Lung microvascular endothelial cell (primary cell): ENCODE measurements around the gene GJC1. TPM values are rescaled to one million over a fixed set of nuclear protein-coding genes. Genes with fewer than 3 reads are reported as not detected.

Source experiments
- DNase-seq, 2 donors: peaks; one replicate each; pipeline versions ENCODE4 v3.0.0 to v3.0.0-alpha.2; 2010; ENCODE audit warnings: low read depth in 2 of 2
- total RNA-seq: library from RNA; depleted of rRNA; stranded (reverse); fragments of >200 nt; gene quantifications from 2 replicates; pipeline ENCODE4 v1.2.1, GENCODE V29; 2014

GJC1 gene
- total RNA-seq, 1 donor from 2014 or later, result 5.2 TPM

DNA sequence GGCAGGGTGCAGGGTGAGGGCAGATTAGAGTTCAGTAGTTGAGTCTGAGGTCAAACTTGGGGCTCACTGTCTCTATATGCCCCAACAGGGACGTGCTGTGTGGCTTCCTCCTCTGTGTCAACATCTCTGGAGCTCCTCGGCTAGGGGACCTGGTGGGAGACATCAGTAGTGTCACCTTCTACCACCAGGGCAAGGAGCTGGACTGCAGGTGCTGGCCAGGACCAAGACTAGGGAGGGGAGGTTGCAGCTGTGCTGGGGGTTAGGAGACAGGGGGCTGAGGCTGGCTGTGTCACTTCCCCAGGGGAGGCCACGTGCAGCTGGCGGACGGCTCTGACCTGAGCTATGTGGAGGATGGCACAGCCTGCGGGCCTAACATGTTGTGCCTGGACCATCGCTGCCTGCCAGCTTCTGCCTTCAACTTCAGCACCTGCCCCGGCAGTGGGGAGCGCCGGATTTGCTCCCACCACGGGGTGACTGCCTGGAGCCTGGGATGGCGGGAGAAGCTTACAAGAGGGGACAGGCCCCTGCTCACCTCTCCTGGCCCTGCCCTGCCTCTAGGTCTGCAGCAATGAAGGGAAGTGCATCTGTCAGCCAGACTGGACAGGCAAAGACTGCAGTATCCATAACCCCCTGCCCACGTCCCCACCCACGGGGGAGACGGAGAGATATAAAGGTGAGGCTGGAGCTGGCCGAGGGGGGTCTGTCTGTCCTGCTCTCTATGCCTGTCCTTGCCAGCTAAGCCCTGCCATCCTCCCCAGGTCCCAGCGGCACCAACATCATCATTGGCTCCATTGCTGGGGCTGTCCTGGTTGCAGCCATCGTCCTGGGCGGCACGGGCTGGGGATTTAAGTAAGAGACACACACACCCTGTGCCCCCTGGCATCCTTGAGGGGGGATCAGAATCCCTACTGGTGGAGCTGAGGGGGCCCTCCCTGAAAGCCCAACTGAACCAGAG lies 52.4 kb downstream of the GJC1 start:
- no peak for DNase-seq

DNA sequence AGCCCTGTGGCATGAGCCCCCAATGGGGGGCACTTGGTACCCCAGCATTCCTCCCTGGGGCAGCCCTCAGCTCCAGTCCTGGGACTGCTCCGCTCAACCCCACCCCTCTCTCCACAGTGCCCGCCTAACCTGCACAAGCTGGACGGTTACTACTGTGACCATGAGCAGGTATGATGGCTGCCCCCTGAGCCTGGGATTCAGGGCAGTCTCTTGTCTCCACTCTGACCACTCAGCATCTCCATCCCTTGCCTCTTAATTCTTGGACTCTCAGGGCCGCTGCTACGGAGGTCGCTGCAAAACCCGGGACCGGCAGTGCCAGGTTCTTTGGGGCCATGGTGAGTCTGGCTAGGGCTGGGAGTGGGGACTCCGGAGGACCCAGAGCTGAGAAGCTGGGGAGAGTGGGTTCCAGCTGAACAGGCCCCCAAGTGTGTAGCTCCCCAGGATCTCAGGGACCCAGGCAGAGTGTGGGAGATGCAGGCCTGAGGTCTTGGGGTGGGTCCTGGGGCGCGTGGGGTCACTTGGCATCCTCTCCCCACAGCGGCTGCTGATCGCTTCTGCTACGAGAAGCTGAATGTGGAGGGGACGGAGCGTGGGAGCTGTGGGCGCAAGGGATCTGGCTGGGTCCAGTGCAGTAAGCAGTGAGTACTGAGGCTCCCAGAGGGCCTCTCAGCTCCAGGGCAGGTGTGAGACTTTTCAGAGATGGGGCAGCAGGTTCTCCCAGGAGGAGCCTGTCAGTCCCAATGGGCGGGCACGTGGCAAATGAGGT lies 53.3 kb downstream of the GJC1 start:
- DNase-seq, result no peak

DNA sequence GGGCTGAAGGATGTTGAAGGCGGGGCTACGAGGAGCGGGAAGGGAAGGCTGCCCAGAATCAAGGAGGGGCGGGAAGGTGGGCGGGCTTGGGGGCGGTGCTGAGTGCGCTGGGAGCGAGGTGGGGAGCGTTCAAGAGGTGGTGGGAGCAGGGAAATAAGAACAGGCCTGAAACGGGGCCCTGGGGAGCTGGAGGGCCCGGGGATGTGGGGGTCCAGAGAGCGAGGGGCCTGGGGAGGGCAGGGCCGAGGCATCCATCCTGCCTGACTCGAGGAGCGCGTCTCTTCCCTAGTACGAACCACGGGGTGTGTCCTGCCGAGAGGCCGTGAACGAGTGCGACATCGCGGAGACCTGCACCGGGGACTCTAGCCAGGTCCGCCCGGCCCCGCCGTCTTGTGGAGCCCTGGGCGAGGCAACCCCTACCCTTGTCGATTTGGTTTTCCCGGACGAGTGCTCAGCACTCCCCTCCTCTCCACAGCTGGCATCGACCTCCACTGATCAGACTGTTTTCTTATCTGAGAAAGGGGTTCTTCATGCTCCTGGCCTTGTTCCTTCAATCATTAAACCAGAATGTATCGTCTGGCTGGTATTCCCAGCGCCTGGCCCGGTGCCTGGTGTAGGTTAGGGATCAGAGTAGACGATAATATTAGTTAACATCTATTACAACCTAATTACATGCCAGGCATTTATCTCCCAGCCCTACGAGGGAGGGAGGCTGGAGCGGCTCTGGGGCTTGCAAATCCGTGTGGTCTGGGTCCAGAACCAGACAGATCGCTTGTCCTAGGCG lies 54.1 kb downstream of the GJC1 start:
- DNase-seq, result peak in 1 of 2 donors; percentile 11

DNA sequence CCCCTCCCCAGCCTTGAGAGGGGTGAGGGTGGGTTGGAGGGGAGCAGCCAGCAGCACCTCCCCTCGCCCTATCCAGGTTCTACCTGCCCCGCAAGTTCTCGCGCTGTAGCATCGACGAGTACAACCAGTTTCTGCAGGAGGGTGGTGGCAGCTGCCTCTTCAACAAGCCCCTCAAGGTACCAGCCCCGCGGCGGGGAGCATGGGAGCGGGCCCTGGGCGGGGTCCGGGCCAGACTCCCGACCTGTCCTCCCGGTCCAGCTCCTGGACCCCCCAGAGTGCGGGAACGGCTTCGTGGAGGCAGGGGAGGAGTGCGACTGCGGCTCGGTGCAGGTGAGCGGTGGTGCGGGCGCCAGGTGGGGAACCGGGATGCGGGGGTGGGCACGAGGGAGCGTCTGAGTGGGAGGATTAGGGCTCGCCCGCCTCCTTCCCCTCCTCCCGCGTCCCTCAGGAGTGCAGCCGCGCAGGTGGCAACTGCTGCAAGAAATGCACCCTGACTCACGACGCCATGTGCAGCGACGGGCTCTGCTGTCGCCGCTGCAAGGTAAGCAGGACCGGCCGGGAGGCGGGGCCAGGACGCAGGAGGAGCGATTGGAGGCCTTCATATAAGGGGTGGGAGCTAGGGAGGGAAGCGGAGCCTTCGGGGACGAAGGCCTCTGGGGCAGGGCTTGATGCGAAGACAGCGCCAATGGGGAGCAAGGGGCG lies 54.8 kb downstream of the GJC1 start:
- peak; percentile 96 to 97 for DNase-seq

DNA sequence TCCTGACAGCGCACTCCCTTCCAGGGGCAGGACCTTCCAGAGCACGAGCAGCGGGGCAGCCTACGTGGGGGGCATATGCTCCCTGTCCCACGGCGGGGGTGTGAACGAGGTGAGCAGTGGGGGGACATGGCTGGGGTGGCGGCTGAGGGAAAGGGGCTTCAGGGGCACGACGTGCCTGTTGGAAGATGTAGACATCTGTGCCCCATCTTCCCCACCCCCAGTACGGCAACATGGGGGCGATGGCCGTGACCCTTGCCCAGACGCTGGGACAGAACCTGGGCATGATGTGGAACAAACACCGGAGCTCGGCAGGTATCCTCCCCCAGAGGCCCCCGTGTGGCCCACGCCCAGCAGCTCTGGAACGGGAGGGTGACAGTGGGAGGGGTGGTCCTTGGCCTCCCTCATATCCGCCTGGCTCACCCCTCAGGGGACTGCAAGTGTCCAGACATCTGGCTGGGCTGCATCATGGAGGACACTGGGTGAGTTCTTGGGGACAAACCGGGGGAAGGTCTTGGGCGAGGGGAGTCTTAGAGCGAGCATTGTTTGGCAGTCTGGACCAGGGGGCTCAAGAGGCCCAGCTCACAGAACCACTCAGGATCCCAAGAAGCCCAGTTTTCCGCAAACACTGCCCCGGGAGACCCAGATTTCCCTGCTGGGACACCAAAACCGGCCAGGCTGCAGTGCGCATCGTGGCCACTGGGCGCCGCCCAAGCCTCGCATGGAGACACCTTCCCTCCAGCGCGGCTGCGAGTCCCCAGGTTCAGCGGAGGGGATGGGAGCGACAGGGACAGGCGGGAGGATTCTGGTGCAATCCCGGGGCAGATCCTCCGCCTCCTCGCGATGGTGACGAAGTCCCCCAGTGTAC lies 55.6 kb downstream of the GJC1 start:
- DNase-seq, result peak; percentile 72 to 82

DNA sequence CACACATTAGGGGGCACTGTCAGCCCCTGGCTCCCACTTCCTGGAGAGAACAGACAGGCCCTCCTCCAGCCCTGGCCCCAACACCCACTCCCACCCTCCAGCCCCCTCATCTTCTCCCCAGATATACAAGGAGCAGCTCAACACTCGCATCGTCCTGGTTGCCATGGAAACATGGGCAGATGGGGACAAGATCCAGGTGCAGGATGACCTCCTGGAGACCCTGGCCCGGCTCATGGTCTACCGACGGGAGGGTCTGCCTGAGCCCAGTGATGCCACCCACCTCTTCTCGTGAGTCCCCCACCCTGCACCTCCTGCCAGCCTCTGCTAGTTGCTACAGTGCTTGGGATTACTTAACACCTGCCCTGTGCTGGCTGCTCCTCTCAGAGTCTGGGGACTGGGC lies 56.9 kb downstream of the GJC1 start:
- no peak for DNase-seq

DNA sequence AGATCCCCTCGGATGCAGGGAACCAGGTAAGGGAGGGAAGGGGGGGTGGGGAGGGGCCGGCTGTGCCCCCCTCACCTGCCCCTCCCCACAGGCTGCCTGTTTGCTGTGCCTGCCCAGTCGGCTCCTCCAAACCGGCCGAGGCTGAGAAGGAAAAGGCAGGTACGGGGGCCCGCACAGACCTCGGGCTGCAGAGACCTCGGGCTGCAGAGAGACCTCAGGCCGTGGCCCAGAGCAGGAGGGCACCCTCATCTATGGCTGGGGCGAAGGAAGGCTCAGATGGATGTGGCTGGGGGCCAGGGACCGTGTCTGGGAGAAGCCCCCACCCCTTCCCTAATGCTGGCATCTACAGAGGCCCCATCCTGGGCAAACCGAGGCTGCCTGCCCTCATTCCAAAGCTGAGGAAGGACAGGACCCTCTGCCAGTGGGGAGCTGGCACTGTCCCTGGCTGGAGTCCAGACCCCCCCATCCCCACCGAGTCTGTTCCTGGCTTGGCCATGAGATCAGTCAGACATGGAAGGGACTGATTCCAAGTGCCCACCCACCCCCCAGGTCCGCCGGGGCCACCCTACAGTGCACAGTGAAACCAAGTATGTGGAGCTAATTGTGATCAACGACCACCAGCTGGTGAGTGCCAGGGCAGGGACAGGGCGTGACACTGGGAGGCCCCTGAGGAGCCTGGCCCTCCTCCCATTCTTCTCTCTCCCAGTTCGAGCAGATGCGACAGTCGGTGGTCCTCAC lies 57.6 kb downstream of the GJC1 start:
- DNase-seq, result no peak

DNA sequence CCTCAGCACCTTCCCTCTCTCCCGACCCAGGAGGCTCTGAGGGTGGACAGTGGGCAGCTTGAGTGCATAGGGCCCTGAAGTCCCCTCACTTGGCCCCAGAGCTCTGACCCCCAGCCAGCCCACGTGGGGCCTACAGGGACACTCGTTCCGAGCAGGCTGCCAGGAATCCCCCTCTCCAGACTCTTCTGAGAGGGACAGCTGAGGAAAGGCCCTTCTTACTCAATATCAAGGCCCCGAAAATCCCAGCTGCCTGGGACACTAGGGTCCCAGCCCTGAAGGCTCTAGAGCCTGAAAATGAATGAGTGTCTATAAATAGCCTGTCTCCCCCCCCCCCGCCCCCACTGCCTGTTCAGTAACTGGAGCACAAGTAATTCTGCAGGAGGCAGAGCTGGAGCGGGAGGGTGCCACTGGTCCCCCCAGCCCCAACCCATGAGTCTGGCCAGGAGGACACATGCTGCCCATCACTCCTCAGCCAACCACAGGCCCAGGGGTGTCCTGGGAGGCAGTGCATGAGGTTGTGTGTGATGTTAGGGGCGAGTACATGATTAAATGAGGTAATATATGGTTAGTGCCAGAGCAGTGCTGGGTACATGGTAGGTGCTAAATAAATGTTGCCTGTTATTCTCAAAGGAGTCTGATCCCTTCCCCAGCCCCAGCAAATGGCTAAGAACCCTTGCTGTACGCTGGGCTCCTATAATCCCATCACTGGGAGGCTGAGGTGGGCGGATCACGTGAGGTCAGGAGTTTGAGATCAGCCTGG lies 59.7 kb downstream of the GJC1 start:
- no peak for DNase-seq

DNA sequence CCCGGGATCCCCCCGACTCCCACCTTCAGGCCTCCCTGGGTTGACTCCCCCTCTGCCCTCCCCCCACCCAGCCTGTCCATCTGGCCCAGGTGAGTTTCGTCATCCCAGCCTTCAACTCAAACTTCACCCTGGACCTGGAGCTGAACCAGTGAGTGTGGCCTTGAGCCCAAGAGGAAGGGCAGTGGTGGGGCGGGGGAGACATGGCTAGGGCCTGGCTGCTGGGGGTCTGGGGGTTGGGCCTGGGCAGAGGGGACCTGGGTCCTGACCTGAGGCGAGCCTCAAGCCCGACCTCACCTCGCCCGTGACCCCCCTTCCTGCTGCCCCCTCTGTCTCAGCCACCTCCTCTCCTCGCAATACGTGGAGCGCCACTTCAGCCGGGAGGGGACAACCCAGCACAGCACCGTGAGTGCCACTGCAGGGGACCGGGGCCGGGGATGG lies 60.4 kb downstream of the GJC1 start:
- DNase-seq, result no peak

DNA sequence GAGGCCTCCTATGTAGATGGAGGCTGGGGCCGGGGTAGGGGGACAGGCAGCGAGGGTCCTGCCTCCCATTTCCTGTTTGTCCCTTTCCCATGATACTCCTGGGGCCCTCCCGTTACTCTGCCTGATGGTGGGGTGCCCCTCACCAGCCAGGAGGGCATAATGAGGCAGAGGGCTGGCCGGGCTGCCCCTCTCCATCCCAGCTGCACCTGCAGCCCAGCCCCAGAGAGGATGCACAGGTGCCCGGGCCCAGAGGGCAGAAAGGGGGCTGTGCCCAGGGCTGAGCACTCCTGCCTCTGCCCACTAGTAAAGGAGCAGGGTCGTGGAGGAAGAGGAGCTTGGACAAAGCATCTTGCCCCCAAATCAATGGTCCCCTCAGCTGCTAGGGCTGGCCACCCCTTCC lies 60.9 kb downstream of the GJC1 start:
- no peak for DNase-seq

DNA sequence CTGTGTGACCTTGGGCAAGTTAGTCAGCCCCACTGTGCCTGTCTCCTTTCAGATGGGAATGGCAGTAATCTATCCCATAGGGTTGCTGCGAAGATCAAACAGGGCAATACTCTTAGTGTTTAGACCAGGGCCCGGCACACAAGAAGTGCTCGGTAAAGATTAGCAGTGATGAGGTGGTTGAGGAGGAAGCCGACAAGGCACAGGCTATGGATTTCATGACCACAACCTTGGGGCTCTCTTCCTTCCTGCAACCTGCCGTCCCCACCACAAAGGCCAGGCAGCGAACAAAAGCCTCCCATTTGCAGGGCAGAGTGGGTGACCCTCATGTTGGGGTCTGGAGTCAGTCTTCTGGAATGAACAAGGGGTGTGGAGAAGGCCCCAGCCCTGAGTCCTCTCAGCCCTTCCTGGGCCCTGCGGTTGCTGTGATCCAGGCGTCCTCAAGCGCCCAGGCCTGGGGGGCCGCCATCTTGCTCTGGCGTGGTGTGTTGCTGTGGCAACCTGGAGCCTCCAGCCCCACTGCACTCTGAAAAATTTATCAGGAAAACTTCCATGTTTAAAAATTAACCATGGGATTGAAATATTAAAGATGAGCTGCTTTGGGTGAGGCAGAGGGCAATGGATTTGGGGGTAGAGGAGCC lies 61.5 kb downstream of the GJC1 start:
- DNase-seq, result no peak

DNA sequence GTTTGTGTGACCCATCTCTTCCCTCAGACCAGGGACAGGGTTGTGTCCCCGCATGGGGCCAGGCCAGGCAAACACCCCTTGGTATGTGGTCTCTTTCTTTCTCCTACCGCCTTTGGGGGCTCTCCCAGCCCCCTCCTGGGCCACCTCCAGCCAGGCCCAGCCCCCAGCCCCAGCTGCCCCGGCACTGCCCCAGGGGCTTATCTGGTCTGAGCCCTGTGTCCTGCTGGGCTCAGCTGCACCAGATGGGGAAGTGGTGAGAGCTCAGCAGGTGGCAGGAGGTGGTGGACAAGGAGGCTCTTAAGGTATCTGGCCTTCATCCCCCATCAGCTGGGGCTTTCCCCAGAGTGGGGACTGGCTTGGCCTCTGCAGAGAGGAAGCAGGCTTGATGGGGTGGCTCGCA lies 62.6 kb downstream of the GJC1 start:
- no peak for DNase-seq

DNA sequence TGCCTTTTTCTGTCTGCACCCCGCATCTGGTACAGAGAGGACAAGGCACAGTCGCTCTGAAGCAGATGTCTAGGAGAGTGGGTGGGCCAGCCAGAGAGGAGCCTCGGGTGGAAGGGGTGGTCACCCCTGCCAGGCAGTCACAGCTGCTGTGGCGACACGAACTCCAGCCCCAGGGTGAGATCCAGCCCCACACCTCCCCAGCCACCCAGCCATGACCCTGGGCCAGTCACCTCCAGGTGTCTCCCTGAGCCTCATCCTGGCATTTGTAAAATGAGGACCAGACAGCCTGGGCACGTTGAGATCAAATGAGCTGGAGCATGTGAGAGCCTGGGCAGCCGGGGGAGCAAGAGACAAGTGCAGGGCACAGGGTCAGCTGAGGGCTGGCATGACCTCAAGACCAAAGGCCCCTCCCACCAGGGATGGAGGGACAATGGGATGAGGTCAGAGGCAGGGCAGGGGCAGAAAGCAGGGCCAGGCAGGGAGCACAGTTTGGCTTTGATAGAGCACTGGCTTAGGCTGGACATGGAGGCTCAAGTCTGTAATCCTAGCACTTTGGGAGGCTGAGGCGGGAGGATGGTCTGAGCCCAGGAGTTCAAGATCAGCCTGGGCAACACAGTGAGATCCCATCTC lies 63.6 kb downstream of the GJC1 start:
- no peak for DNase-seq

DNA sequence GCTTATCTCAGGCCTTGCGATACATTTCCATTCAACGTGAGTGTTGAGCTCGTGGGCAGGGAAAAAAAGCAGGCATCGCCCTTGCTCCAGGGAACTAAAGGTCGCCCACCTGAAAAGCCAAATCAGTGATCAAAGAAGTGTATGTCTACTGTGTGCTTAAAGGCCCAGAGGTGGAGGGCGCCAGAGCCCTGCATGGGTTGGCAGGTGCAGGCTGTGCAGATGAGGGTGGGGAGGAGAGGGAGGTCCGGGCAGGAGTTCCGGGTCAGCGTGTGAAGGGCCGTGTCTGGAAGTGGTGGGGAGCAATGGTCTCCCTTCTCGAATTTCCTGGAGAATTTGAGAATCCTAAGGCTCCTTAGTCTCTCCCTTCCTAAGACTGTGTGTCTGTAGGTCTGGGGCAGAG lies 64.1 kb downstream of the GJC1 start:
- DNase-seq, result no peak

DNA sequence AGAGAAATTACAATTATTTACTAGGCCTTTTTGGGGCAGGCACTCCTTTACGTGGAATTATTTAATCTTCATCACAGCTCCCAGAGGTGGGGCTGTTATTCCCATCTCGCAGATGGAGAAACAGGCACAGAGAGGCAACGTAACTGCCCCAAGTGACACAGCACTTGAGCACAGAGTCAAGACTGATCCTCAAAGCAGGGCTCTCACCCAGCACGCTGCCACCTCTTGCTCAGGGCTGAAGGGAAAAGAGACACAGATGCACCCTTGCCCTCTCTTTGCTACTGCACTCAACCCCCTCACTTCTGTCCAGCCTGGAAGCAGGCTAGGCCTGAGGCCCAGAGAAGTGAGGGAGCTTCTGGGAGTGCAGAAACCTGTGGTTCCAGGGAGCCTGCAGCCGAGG lies 66.9 kb downstream of the GJC1 start:
- no peak for DNase-seq

DNA sequence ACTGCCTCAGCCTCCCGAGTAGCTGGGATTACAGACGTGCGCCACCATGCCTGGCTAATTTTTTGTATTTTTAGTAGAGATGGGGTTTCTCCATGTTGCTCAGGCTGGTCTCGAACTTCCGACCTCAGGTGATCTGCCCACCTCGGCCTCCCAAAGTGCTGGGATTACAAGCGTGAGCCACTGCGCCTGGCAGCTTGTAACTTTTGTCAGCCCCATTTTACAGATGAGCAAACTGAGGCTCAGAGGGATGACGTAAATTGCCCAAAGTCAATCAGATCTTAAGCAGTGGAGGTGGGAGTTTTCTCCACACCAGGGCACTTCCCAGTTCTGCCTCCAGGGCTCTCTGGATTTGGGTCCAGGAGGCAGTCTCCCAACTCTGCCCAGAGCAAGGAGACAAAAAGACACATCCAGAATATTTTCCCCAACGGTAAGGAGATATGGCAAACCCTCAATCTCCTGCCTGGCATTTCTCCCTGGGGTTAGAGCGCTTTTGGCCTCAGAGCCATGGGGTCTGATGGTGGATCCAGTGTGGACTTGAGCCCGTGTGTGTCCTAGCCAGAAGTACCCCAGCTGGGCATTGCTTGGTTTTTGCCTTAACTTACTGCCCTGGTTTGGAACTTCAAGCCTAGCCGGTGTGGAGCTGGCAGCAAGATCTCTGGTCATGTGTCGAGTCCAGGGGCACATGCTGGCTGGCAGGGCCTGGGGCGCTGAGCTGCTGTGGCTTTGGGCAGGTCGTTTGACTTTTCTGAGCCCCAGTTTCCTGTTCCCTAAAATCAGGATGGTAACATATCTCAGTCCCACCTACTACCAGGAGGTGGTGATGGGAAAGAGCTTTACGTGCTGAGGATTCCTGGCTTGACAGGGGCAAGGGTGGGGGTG lies 67.9 kb downstream of the GJC1 start:
- no peak for DNase-seq
